Fibroblast of lung (primary cell): ENCODE data around the gene RCCD1. TPM values are rescaled to one million over a fixed set of nuclear protein-coding genes. Genes with fewer than 3 reads are reported as not detected.

ENCODE experiments used
- DNase-seq, 2 donors: peaks; one replicate each; pipeline versions ENCODE4 v3.0.0 to v3.0.0-alpha.2; 2010; ENCODE audit warnings: low read depth in 2 of 2
- H2AFZ ChIP-seq: 2 replicates; pipeline ENCODE4 v1.5.1; 2012; ENCODE audit warnings: low read length, control low read depth, inconsistent platforms
- H3K27ac ChIP-seq: 2 replicates; pipeline ENCODE4 v1.5.1; 2011; ENCODE audit warnings: low read length, control low read depth; ENCODE audit not compliant: insufficient read depth
- H3K27me3 ChIP-seq: 2 replicates; pipeline ENCODE4 v1.5.1; 2011; ENCODE audit warnings: mild to moderate bottlenecking, low read length; ENCODE audit not compliant: control insufficient read depth, insufficient read depth
- H3K36me3 ChIP-seq: 2 replicates; pipeline ENCODE4 v1.5.1; 2011; ENCODE audit warnings: low read length; ENCODE audit not compliant: control insufficient read depth, insufficient read depth
- H3K4me1 ChIP-seq: 2 replicates; pipeline ENCODE4 v1.5.1; 2011; ENCODE audit warnings: low read length; ENCODE audit not compliant: control insufficient read depth, insufficient read depth; ENCODE audit errors: extremely low read depth
- H3K4me2 ChIP-seq: 2 replicates; pipeline ENCODE4 v1.5.1; 2011; ENCODE audit warnings: low read length, control low read depth; ENCODE audit not compliant: insufficient read depth; ENCODE audit errors: extremely low read depth
- H3K4me3 ChIP-seq, 4 experiments: fragments of 200-600 bp in 1 of 4; sonication (generic) in 1 of 4; replicated peaks in 1 of 4; 2 replicates each; pipeline ENCODE4 v1.5.1; 2011 to 2016; ENCODE audit warnings: low read length in 4 of 4, low read depth in 3 of 4, mild to moderate bottlenecking in 3 of 4, control low read depth in 2 of 4, inconsistent platforms in 1 of 4, mixed read lengths in 1 of 4; ENCODE audit not compliant: insufficient read depth in 1 of 4; ENCODE audit errors: control extremely low read depth in 1 of 4
- H3K79me2 ChIP-seq: 2 replicates; pipeline ENCODE4 v1.5.1; 2012; ENCODE audit warnings: mild to moderate bottlenecking, low read length, inconsistent platforms; ENCODE audit not compliant: control insufficient read depth, insufficient read depth
- H3K9ac ChIP-seq: 2 replicates; pipeline ENCODE4 v1.5.1; 2011; ENCODE audit warnings: mild to moderate bottlenecking, low read length, control low read depth; ENCODE audit not compliant: insufficient read depth
- H3K9me3 ChIP-seq: 2 replicates; pipeline ENCODE4 v1.5.1; 2012; ENCODE audit warnings: low read depth, low read length; ENCODE audit not compliant: control insufficient read depth, insufficient read depth
- H4K20me1 ChIP-seq: 2 replicates; pipeline ENCODE4 v1.5.1; 2011; ENCODE audit warnings: low read length; ENCODE audit not compliant: control insufficient read depth, insufficient read depth; ENCODE audit errors: extremely low read depth
- CTCF ChIP-seq, 2 donors: IDR thresholded peaks in 1 of 2; conservative IDR thresholded peaks in 1 of 2; 1 replicate in 1 of 2; 2 replicates in 1 of 2; pipeline ENCODE4 v1.5.1; 2011 to 2012; ENCODE audit warnings: low read length in 2 of 2, control low read depth in 1 of 2, inconsistent platforms in 1 of 2, low read depth in 1 of 2, mild to moderate bottlenecking in 1 of 2
- EZH2 ChIP-seq: IDR thresholded peaks from 2 replicates; pipeline ENCODE4 v1.5.1; 2012; ENCODE audit warnings: low read length, control low read depth, mild to moderate bottlenecking; ENCODE audit errors: missing control alignments
- polyA plus RNA-seq, 2 donors: library from polyadenylated mRNA; depleted of rRNA in 1 of 2; stranded (reverse) in 1 of 2; unstranded in 1 of 2; fragments of >200 nt; gene quantifications; 2 replicates each; pipeline ENCODE4 v1.2.1, GENCODE V29; 2011 to 2012; ENCODE audit warnings: missing spikeins in 1 of 2
- total RNA-seq: library from RNA; depleted of rRNA; stranded (reverse); fragments of >200 nt; gene quantifications from 2 replicates; pipeline ENCODE4 v1.2.1, GENCODE V29; 2014

The RCCD1 gene
- total and polyA plus RNA-seq, 2 donors (not counting 1 experiment from before 2014, with no cell fraction given) = 5.9 to 14.2 TPM

- no peak overlapping the region for H3K4me3 ChIP-seq
- H3K4me2 ChIP-seq = no peak overlapping the region
- no peak overlapping the region for H3K27ac ChIP-seq
- DNase-seq = no peak
- H3K9ac ChIP-seq = no peak overlapping the region
- no peaks in the 10 kb centered on the region for H3K4me1 ChIP-seq
- no peaks in the 10 kb centered on the region for H3K9me3 ChIP-seq
- H4K20me1 ChIP-seq = no peaks in the 10 kb centered on the region
- H2AFZ ChIP-seq = no peak overlapping the region
- TF ChIP-seq CTCF (conservative IDR thresholded peaks at IDR 0.05 in 1 of 2, IDR thresholded peaks at IDR 0.05 in 1 of 2; ENCODE audit: low read depth in 1 of 2, low read length in 2 of 2) (no peak), EZH2 (no peak)
- H3K36me3 ChIP-seq = peaks cover 43% of the 10 kb centered on the region
- no peaks in the 10 kb centered on the region for H3K79me2 ChIP-seq
- H3K27me3 ChIP-seq = no peaks in the 10 kb centered on the region
Measured at GRCh38 chr15:90950676-90951075, 4.0 kb upstream of the RCCD1 start.

- no peak overlapping the region for H3K4me2 ChIP-seq
- peaks cover 6% of the 10 kb centered on the region for H3K4me1 ChIP-seq
- no peaks in the 10 kb centered on the region for H3K9me3 ChIP-seq
- no peak overlapping the region for H3K4me3 ChIP-seq
- peaks cover 3% of the 10 kb centered on the region for H3K79me2 ChIP-seq
- peaks cover 29% of the 10 kb centered on the region for H3K36me3 ChIP-seq
- no peak overlapping the region for H3K9ac ChIP-seq
- H4K20me1 ChIP-seq = no peaks in the 10 kb centered on the region
- no peak overlapping the region for H2AFZ ChIP-seq
- H3K27ac ChIP-seq = no peak overlapping the region
- TF ChIP-seq CTCF (conservative IDR thresholded peaks at IDR 0.05 in 1 of 2, IDR thresholded peaks at IDR 0.05 in 1 of 2; ENCODE audit: low read depth in 1 of 2, low read length in 2 of 2) (no peak), EZH2 (no peak)
- H3K27me3 ChIP-seq = no peaks in the 10 kb centered on the region
- no peak for DNase-seq
Measured at GRCh38 chr15:90952901-90953677, 1.6 kb upstream of the RCCD1 start.

GRCh38 chr15:90953947-90954711 is 555 bp upstream of the RCCD1 start:
- no peak overlapping the region for H3K27ac ChIP-seq
- no peak overlapping the region for H3K9ac ChIP-seq
- H3K27me3 ChIP-seq = no peaks in the 10 kb centered on the region
- peaks cover 26% of the 10 kb centered on the region for H3K36me3 ChIP-seq
- H3K4me2 ChIP-seq = no peak overlapping the region
- H3K79me2 ChIP-seq = peaks cover 3% of the 10 kb centered on the region
- no peaks in the 10 kb centered on the region for H4K20me1 ChIP-seq
- no peaks in the 10 kb centered on the region for H3K9me3 ChIP-seq
- H3K4me1 ChIP-seq = peaks cover 6% of the 10 kb centered on the region
- H2AFZ ChIP-seq = no peak overlapping the region
- no peak for TF ChIP-seq CTCF (conservative IDR thresholded peaks at IDR 0.05 in 1 of 2, IDR thresholded peaks at IDR 0.05 in 1 of 2; ENCODE audit: low read depth in 1 of 2, low read length in 2 of 2)
- no peak for TF ChIP-seq EZH2
- H3K4me3 ChIP-seq = peak overlapping the region in 1 of 4 experiments; percentile 96
- DNase-seq = no peak
